ENCODE results near the gene MEIS2.

Gene MEIS2

DNA sequence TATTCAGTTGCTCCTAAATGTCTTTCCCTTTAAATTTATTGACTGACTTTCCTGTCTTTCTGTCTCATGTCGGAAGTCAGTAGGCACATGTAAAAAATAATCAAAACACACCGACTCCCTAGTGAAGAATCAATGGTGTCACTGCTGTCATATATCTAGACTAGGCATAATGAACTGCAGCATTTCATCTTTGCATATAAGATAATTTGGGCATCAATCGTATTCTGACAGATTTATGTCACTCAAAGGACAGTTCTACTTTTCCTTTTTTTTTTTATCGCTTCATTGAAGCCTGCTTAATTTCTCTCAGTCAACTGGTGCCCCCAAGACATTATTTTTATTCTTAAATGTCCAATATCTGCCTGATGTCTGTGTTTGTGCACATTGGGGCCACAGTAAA is 206.3 kb downstream of the MEIS2 start:
- no peak overlapping the region for H3K4me3 ChIP-seq (ENCODE audit: low read length in 2 of 2)
- H3K36me3 ChIP-seq (ENCODE audit: control insufficient read depth in 2 of 2, insufficient read depth in 2 of 2, low read length in 2 of 2), result no peaks in the 10 kb centered on the region
- peaks cover 0 to 7% of the 10 kb centered on the region in 2 donors for H3K27me3 ChIP-seq (ENCODE audit: control insufficient read depth in 2 of 2, insufficient read depth in 2 of 2, low read length in 2 of 2)
- no peak overlapping the region for H3K9ac ChIP-seq (ENCODE audit: low read depth in 1 of 2, low read length in 2 of 2)
- no peaks in the 10 kb centered on the region for H3K4me1 ChIP-seq (ENCODE audit: control insufficient read depth in 2 of 2, insufficient read depth in 2 of 2, low read length in 2 of 2)
- no peak overlapping the region for H3K27ac ChIP-seq (ENCODE audit: low read depth in 2 of 2, low read length in 2 of 2)
- H3K9me3 ChIP-seq (ENCODE audit: control insufficient read depth in 2 of 2, low read length in 2 of 2), result no peaks in the 10 kb centered on the region

DNA sequence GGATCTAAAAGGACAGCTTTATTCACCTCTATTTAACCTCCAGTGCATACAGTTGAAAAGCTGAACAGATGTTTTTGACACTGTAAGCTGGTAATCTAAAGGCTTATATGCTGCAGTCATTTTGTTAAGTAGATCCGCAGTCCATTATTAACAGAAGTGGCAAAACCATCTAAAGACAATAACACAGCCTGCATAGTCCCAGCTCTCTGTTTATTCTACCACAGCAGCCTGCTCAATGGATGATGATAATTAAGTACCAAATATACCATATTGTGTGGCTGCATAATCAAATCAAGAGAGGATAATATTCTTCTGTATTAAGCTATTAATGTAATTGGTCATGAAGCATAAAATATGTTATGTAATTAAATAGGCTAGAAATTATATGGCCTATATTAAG is 207.1 kb downstream of the MEIS2 start:
- Histone ChIP-seq H3K4me3 (ENCODE audit: low read length in 2 of 2) (no peak overlapping the region), H3K27ac (ENCODE audit: low read depth in 2 of 2, low read length in 2 of 2) (no peak overlapping the region), H3K9me3 (ENCODE audit: control insufficient read depth in 2 of 2, low read length in 2 of 2) (no peaks in the 10 kb centered on the region), H3K4me1 (ENCODE audit: control insufficient read depth in 2 of 2, insufficient read depth in 2 of 2, low read length in 2 of 2) (no peaks in the 10 kb centered on the region), H3K9ac (ENCODE audit: low read depth in 1 of 2, low read length in 2 of 2) (no peak overlapping the region), H3K36me3 (ENCODE audit: control insufficient read depth in 2 of 2, insufficient read depth in 2 of 2, low read length in 2 of 2) (no peaks in the 10 kb centered on the region), H3K27me3 (ENCODE audit: control insufficient read depth in 2 of 2, insufficient read depth in 2 of 2, low read length in 2 of 2) (peaks cover 6 to 14% of the 10 kb centered on the region in 2 donors)

DNA sequence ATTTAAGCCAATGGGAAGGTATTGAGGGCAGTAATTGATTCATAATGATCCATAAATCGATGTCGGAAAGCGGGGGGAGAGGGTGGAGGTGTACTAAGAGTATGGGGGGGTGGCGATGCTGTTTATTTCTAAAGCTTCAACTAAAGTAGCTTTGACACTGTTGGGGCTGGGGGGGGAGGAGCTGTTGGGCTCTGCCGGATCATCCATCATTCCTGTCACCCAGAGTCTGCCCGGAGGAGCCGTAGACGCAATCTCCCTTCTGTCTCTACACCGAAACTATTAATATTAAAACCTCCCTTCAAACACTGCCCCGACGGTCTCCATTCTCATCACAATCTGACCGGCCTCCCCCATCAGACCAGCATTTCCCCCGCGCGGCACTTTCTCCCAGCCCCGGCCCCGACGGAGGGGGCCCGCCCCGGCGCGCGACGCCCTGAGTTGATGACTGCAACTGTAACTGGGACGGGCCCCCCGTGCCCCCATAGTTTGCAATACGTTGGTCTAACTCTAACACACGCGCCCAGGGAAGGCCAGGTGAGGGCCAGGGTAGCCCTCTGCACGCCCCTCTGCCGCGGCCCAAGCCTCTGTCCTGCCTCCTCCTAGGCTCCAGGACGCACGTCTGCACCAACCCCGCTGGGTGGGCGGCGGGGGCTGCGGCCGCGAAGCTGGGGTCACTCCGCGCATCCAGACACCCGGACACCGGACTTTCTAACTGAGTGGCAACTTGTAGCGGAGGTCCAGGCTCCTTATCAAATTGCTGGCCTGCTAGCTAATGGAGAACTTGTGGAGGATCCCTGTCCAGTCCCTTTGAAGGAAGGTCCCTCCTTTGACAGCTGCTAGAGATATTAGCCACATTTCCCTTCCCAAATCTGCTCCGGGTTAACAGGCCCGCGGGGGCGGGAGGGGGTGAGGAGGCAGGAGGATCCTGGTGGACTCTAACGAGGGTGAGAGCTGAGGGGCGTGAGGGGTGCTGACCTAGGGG is 212.0 kb downstream of the MEIS2 start:
- Histone ChIP-seq H3K27me3 (ENCODE audit: control insufficient read depth in 2 of 2, insufficient read depth in 2 of 2, low read length in 2 of 2) (peaks cover 38 to 58% of the 10 kb centered on the region in 2 donors), H3K4me1 (ENCODE audit: control insufficient read depth in 2 of 2, insufficient read depth in 2 of 2, low read length in 2 of 2) (no peaks in the 10 kb centered on the region), H3K27ac (ENCODE audit: low read depth in 2 of 2, low read length in 2 of 2) (no peak overlapping the region), H3K4me3 (ENCODE audit: low read length in 2 of 2) (peak overlapping the region in 1 of 2 donors; percentile 33), H3K9me3 (ENCODE audit: control insufficient read depth in 2 of 2, low read length in 2 of 2) (no peaks in the 10 kb centered on the region), H3K36me3 (ENCODE audit: control insufficient read depth in 2 of 2, insufficient read depth in 2 of 2, low read length in 2 of 2) (no peaks in the 10 kb centered on the region), H3K9ac (ENCODE audit: low read depth in 1 of 2, low read length in 2 of 2) (no peak overlapping the region)

DNA sequence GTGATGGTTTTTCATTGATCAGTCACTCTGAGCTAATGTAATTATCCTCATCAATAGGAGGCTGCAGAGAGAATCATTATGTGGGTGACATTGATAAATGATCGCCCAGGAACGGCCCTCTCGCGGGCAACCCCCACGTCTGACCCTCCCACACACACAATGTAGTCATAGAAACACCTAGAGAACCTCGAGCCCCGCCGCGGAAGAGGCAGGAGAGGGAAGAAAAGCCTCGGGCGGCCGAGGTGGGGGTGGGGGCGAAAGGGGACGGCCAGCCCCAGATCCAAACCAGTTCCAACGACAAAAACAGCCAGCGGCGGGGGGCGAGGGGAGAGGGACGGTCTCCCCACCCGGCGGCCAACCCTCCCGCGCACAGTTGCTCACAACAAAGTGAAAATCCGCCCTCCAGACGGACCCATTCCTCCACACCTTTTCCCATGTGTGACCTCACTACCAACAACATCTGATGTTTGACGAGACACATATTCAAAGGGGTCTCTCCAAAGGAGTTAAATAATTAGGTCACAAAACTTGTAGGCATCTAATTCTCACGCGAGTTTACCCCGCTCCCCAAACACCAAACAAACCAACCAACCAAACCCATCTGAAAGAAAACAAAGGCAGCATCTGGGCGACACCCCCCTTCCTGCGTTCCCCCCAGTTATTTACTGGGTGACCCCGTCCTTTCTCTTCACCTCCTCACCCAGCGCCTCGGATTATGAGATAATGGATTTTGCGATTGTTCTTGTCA is 213.0 kb downstream of the MEIS2 start:
- no peak overlapping the region for H3K27ac ChIP-seq (ENCODE audit: low read depth in 2 of 2, low read length in 2 of 2)
- H3K9ac ChIP-seq (ENCODE audit: low read depth in 1 of 2, low read length in 2 of 2), result no peak overlapping the region
- peaks cover 43 to 67% of the 10 kb centered on the region in 2 donors for H3K27me3 ChIP-seq (ENCODE audit: control insufficient read depth in 2 of 2, insufficient read depth in 2 of 2, low read length in 2 of 2)
- H3K9me3 ChIP-seq (ENCODE audit: control insufficient read depth in 2 of 2, low read length in 2 of 2), result no peaks in the 10 kb centered on the region
- H3K4me3 ChIP-seq (ENCODE audit: low read length in 2 of 2), result peak overlapping the region in 1 of 2 donors; percentile 48
- H3K36me3 ChIP-seq (ENCODE audit: control insufficient read depth in 2 of 2, insufficient read depth in 2 of 2, low read length in 2 of 2), result no peaks in the 10 kb centered on the region
- H3K4me1 ChIP-seq (ENCODE audit: control insufficient read depth in 2 of 2, insufficient read depth in 2 of 2, low read length in 2 of 2), result no peaks in the 10 kb centered on the region

DNA sequence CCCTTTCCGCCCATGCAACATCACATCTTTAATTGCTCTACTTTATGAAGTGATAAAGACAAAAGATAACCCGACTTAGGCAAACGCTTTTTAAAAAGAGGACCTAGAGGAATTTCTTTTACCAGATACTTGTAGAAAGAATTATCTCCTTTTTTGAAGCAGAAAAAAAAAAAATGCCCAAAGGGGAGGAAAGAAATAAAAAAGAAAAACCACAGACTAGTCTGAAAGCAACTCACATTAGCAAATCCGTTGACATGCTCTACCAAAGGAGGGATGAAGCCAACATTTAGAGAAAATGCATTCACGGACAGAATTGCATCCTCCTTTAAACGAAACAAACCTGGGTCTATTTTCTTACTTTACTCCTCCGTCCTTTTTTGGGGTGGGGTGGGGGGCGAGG is 213.6 kb downstream of the MEIS2 start:
- no peak overlapping the region for H3K9ac ChIP-seq (ENCODE audit: low read depth in 1 of 2, low read length in 2 of 2)
- no peaks in the 10 kb centered on the region for H3K9me3 ChIP-seq (ENCODE audit: control insufficient read depth in 2 of 2, low read length in 2 of 2)
- peaks cover 47 to 74% of the 10 kb centered on the region in 2 donors for H3K27me3 ChIP-seq (ENCODE audit: control insufficient read depth in 2 of 2, insufficient read depth in 2 of 2, low read length in 2 of 2)
- no peaks in the 10 kb centered on the region for H3K4me1 ChIP-seq (ENCODE audit: control insufficient read depth in 2 of 2, insufficient read depth in 2 of 2, low read length in 2 of 2)
- H3K27ac ChIP-seq (ENCODE audit: low read depth in 2 of 2, low read length in 2 of 2), result no peak overlapping the region
- H3K36me3 ChIP-seq (ENCODE audit: control insufficient read depth in 2 of 2, insufficient read depth in 2 of 2, low read length in 2 of 2), result no peaks in the 10 kb centered on the region
- no peak overlapping the region for H3K4me3 ChIP-seq (ENCODE audit: low read length in 2 of 2)

DNA sequence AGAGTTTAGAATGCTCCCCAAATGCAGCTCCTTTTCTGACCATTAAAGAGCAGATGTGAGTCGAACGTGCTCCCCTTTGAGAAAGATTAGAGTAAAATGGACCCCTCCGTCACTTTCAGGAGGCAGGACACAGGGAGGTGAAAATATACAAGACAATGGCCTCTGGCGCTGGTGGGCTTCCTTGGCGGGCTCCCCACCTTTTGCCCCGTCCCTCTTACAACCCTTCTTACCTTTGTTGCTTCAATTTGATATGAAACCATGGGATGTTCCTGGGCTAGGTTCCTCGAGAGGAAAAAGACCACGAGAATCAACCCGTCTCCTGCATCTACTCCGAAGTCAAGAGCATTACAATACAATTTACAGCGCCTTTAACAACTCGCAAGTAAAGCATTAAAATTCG is 214.2 kb downstream of the MEIS2 start:
- Histone ChIP-seq H3K9me3 (ENCODE audit: control insufficient read depth in 2 of 2, low read length in 2 of 2) (no peaks in the 10 kb centered on the region), H3K27me3 (ENCODE audit: control insufficient read depth in 2 of 2, insufficient read depth in 2 of 2, low read length in 2 of 2) (peaks cover 52 to 79% of the 10 kb centered on the region in 2 donors), H3K36me3 (ENCODE audit: control insufficient read depth in 2 of 2, insufficient read depth in 2 of 2, low read length in 2 of 2) (no peaks in the 10 kb centered on the region), H3K27ac (ENCODE audit: low read depth in 2 of 2, low read length in 2 of 2) (no peak overlapping the region), H3K4me3 (ENCODE audit: low read length in 2 of 2) (no peak overlapping the region), H3K9ac (ENCODE audit: low read depth in 1 of 2, low read length in 2 of 2) (no peak overlapping the region), H3K4me1 (ENCODE audit: control insufficient read depth in 2 of 2, insufficient read depth in 2 of 2, low read length in 2 of 2) (no peaks in the 10 kb centered on the region)

DNA sequence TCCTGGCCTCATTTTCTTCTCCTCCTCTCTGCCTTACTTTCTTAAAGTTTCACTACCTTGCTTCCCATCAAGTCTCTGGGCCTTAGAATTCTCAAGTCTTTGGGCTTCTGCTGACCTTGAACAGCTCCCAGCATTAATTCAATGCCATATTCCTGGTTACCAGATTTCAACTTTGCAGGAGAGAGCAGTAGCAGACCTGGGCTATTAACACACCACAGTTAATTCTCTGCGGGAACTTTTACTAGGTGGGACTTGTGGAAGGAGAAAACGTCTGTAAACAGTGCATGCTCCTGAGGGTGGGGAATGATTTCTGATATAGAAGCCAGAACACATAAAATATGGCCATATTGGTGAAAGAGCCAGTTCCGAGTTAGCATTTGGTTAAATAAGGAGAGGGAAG is 214.6 kb downstream of the MEIS2 start:
- no peaks in the 10 kb centered on the region for H3K4me1 ChIP-seq (ENCODE audit: control insufficient read depth in 2 of 2, insufficient read depth in 2 of 2, low read length in 2 of 2)
- H3K4me3 ChIP-seq (ENCODE audit: low read length in 2 of 2), result no peak overlapping the region
- H3K27ac ChIP-seq (ENCODE audit: low read depth in 2 of 2, low read length in 2 of 2), result no peak overlapping the region
- no peaks in the 10 kb centered on the region for H3K9me3 ChIP-seq (ENCODE audit: control insufficient read depth in 2 of 2, low read length in 2 of 2)
- H3K9ac ChIP-seq (ENCODE audit: low read depth in 1 of 2, low read length in 2 of 2), result no peak overlapping the region
- H3K36me3 ChIP-seq (ENCODE audit: control insufficient read depth in 2 of 2, insufficient read depth in 2 of 2, low read length in 2 of 2), result no peaks in the 10 kb centered on the region
- peaks cover 57 to 83% of the 10 kb centered on the region in 2 donors for H3K27me3 ChIP-seq (ENCODE audit: control insufficient read depth in 2 of 2, insufficient read depth in 2 of 2, low read length in 2 of 2)

DNA sequence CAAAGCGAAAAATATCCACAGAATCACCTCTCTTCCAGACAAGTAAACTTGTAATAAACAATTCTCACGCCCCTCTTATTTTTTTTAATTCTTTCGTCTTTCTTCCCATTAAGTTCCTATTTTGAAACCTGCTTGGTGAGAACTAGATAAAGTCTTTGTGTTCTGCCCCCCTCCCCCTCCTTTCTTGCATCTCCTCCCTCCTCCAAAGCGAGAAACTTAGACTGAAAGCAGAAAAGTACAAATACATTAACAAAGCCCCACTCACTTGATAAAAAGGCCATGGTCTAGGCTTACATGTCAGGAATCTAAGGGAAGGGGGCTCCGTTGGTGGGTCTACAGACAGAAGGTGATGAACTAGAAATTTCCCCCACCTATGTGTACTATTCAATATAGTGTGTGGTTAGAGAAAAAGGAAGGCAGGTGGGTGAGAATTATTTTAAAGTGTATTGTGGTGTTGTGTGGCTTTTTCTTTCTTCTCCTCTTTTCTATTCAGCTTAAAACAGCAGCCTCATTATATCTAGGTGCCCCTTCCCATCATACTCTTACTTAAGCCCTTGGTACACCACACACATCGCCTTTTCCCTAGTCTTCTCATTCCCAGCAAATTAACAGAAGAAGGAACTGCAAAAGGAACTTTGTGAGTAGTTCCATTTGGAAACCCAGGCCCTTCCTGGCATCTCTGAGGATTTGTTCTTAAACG is 215.3 kb downstream of the MEIS2 start:
- H3K9me3 ChIP-seq (ENCODE audit: control insufficient read depth in 2 of 2, low read length in 2 of 2), result no peaks in the 10 kb centered on the region
- no peaks in the 10 kb centered on the region for H3K36me3 ChIP-seq (ENCODE audit: control insufficient read depth in 2 of 2, insufficient read depth in 2 of 2, low read length in 2 of 2)
- H3K27ac ChIP-seq (ENCODE audit: low read depth in 2 of 2, low read length in 2 of 2), result no peak overlapping the region
- H3K27me3 ChIP-seq (ENCODE audit: control insufficient read depth in 2 of 2, insufficient read depth in 2 of 2, low read length in 2 of 2), result peaks cover 62 to 90% of the 10 kb centered on the region in 2 donors
- H3K4me1 ChIP-seq (ENCODE audit: control insufficient read depth in 2 of 2, insufficient read depth in 2 of 2, low read length in 2 of 2), result no peaks in the 10 kb centered on the region
- H3K9ac ChIP-seq (ENCODE audit: low read depth in 1 of 2, low read length in 2 of 2), result no peak overlapping the region
- no peak overlapping the region for H3K4me3 ChIP-seq (ENCODE audit: low read length in 2 of 2)

DNA sequence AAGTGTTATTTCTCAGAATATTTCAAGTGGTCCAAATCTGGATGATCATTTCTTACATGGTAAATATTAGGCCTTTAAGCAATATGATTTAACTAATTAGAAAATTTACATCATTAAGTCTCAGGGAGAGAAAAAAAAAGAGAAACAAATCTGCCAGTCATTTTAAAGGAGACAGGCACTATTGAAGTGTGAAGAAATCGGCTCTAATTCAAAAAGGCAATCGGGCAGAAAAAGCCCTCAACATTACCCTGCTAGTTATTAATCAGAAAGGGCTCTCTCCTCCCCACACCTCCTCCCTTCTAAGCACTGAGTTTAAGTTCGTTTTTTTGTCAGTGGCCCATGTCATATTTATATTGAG is 215.9 kb downstream of the MEIS2 start:
- Histone ChIP-seq H3K9ac (ENCODE audit: low read depth in 1 of 2, low read length in 2 of 2) (no peak overlapping the region), H3K9me3 (ENCODE audit: control insufficient read depth in 2 of 2, low read length in 2 of 2) (no peaks in the 10 kb centered on the region), H3K4me1 (ENCODE audit: control insufficient read depth in 2 of 2, insufficient read depth in 2 of 2, low read length in 2 of 2) (no peaks in the 10 kb centered on the region), H3K36me3 (ENCODE audit: control insufficient read depth in 2 of 2, insufficient read depth in 2 of 2, low read length in 2 of 2) (no peaks in the 10 kb centered on the region), H3K27me3 (ENCODE audit: control insufficient read depth in 2 of 2, insufficient read depth in 2 of 2, low read length in 2 of 2) (peaks cover 62 to 93% of the 10 kb centered on the region in 2 donors), H3K4me3 (ENCODE audit: low read length in 2 of 2) (no peak overlapping the region), H3K27ac (ENCODE audit: low read depth in 2 of 2, low read length in 2 of 2) (no peak overlapping the region)
